ENCODE results near the gene IL19. TPM values are rescaled to one million over a fixed set of nuclear protein-coding genes. Genes with fewer than 3 reads are reported as not detected.

Gene IL19
- total RNA-seq, 2 donors from 2014 or later = not detected

DNA sequence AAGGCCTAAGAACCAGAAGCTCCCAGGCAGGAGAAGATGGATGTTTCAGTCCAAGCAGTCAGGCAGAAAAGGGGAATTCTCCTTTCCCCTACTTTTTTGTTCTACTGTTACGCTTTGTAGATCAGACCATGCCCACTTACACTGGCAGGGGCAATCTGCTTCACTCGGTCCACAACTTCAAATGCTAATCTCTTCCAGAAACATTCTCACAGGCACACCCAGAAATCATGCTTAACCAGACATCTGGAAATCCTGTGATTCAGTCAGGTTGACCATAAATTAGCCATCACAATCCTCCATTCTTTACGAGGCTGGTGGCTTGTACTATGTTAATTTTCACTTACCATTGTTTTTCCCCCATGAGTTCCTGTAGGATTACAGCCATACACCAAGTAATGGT is 25.5 kb downstream of the IL19 start:
- H3K36me3 Mint-ChIP-seq (ENCODE audit: low read depth) = no peaks in the 10 kb centered on the region
- peak overlapping the region; percentile 53 for H3K4me3 Mint-ChIP-seq
- no peaks in the 10 kb centered on the region for H3K27me3 Mint-ChIP-seq
- no peaks in the 10 kb centered on the region for H3K9me3 Mint-ChIP-seq
- ATAC-seq (replicated peaks) = no peak
- no peak overlapping the region for H3K27ac Mint-ChIP-seq
- peaks cover 41% of the 10 kb centered on the region for H3K4me1 Mint-ChIP-seq

DNA sequence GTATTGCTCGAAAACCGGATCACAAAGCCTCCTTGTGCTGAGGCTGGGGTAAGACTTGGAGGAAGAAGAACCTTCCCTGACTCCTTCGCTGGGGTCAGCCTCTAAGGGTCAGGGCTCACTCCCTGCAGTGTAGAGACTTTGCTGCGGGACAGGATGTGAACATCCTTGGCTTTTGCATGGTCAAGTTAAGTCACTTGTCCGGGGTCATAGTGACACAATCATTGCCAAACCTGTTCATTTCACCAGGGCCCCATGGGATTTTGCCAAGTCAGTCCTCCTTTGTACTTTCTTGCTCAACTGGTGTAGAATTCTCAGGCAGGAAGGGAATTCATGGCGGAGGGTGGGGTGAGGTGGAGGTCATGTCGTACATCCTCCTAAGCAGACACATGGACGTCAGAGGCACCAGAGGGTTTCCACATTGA is 26.4 kb downstream of the IL19 start:
- H3K27me3 Mint-ChIP-seq = no peaks in the 10 kb centered on the region
- H3K36me3 Mint-ChIP-seq (ENCODE audit: low read depth) = no peaks in the 10 kb centered on the region
- no peaks in the 10 kb centered on the region for H3K9me3 Mint-ChIP-seq
- no peak for ATAC-seq (replicated peaks)
- H3K4me3 Mint-ChIP-seq = no peak overlapping the region
- H3K4me1 Mint-ChIP-seq = peaks cover 43% of the 10 kb centered on the region
- H3K27ac Mint-ChIP-seq = no peak overlapping the region

DNA sequence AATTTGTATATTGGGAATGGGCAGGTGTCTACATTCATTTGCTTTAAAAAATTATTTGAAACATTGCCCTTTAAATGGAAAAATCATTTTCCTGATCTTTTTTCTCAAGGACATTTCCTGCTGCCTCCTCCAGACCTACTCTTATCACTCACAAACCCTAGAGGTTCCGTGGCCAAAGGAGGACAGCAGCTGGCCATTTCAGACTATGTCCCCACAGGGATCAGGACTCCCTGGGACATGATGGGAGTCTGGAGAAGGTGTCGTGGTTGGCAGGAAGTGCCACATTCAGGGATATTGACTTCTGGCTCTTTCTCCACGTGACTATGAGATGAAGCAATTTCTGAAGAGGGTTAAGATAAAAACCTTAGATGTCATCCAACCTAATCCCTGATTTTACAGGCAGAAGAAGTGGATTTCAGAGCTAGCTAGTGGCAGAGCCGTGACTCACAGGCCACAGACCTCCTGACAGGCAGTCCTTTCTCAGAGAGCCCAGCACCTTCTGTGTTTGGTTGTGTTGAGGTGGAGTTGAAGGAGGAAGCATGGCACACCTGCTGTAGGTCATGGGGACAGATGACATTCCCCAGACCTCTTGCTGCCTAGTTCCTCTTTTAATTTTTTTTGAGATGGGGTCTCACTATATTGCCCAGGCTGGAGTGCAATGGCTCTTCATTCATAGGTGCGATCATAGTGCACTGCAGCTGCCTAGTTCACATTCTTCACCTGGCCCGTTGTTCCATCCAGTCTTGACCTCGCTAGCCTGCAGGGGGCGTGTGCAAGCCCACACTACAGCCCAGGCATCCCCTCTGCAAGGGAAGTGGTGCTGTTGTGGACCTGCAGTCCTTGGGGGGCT is 27.2 kb downstream of the IL19 start:
- H3K27me3 Mint-ChIP-seq = no peaks in the 10 kb centered on the region
- H3K4me3 Mint-ChIP-seq = peak overlapping the region; percentile 57
- peak overlapping the region; percentile 14 for H3K27ac Mint-ChIP-seq
- no peaks in the 10 kb centered on the region for H3K9me3 Mint-ChIP-seq
- ATAC-seq (replicated peaks) = no peak
- H3K36me3 Mint-ChIP-seq (ENCODE audit: low read depth) = no peaks in the 10 kb centered on the region
- H3K4me1 Mint-ChIP-seq = peaks cover 49% of the 10 kb centered on the region

DNA sequence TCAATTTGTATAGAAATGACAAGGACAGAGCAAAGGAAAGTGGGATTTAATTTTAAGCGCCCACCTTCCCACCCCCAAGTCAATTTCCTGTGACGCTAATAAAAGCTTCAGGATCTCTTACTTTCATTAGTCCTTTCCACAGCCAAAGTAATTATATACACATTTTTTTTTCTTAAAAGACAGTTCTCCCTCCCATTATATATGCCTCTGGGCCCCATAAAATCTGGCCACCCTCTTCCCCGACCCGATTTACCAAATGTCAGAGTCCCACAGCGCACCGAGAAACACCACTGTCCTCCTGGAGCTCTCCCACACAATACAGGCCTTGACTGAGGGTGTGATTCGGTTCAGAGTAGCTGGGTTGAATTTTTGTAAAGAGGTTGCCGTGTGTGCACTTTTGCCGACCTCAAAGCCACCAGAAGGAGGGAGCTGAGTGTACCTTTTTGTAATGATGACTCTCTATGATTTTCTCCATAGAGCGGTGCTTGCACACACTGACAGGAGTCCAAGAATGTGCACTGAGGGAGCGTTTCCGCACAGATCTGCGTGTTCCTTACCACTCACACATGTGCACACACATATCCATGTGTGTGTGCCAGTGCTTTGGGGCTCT is 27.9 kb downstream of the IL19 start:
- Mint-ChIP-seq H3K9me3 (no peaks in the 10 kb centered on the region), H3K27me3 (no peaks in the 10 kb centered on the region), H3K4me1 (peaks cover 53% of the 10 kb centered on the region), H3K27ac (peak overlapping the region; percentile 14), H3K4me3 (peak overlapping the region; percentile 57), H3K36me3 (ENCODE audit: low read depth) (peaks cover 6% of the 10 kb centered on the region)
- peak; percentile 26 for ATAC-seq (replicated peaks)

DNA sequence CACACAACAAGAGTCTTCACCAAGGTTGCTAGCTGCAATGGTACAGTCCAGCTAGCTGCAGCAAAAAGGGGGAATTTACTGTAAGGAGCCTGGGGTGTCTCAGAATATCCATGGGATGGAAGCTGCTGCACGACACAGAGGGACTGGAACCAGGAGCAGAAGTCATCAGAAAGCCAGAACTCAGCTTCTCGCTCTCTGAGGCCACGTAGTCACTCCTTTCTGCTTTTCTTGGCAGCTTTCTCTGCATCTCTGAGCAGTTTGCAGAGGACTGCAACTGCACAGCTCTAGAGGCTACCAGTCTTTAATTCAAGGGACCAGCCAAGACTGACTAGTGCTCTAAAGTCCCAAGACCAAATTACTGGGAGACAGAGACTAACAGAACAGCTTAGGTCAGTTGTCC is 28.7 kb downstream of the IL19 start:
- Mint-ChIP-seq H3K9me3 (no peaks in the 10 kb centered on the region), H3K4me3 (no peak overlapping the region), H3K36me3 (ENCODE audit: low read depth) (peaks cover 6% of the 10 kb centered on the region), H3K27me3 (no peaks in the 10 kb centered on the region), H3K27ac (no peak overlapping the region), H3K4me1 (peaks cover 50% of the 10 kb centered on the region)
- ATAC-seq (replicated peaks) = no peak

DNA sequence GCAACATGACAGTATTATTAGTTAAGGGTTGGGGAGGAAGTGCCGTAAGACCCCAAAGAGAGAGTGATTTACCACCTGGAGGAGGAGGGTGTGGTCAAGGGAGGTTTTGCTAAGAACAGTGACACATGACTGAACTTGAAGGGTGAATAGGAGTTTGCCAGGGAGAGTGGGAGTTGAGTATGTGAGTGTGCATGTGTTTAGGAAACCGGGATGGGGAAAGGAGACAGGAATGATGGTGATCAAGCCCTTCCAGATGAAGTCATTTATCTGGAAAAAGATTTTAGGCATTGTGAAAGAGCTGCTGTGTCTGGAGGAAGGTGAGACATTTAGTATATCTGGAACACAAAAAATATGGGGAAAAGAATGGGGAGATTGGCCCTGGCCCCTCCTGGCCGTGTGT is 29.8 kb downstream of the IL19 start:
- H3K4me1 Mint-ChIP-seq = peaks cover 52% of the 10 kb centered on the region
- H3K36me3 Mint-ChIP-seq (ENCODE audit: low read depth) = peaks cover 6% of the 10 kb centered on the region
- H3K4me3 Mint-ChIP-seq = no peak overlapping the region
- no peaks in the 10 kb centered on the region for H3K9me3 Mint-ChIP-seq
- no peaks in the 10 kb centered on the region for H3K27me3 Mint-ChIP-seq
- ATAC-seq (replicated peaks) = no peak
- no peak overlapping the region for H3K27ac Mint-ChIP-seq

DNA sequence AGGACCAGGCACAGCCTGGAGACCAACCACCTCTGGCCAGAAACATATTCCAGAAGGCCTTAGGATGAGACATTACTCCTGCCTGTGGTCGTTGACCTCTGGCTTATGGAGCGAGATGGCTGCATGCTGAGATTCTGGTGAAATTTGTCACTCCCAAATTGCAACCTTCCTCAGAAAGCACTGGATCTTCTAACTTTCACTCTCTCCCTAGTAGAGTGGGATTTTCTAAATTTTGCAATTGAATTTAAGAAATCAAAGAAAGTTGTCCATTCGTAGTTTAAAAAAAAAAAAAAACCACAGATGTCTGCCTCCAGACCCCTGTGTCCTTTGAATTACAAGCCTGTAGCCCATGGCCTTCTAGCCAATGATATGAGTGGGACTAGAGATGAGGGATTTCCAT is 30.3 kb downstream of the IL19 start:
- peaks cover 50% of the 10 kb centered on the region for H3K4me1 Mint-ChIP-seq
- no peak for ATAC-seq (replicated peaks)
- no peak overlapping the region for H3K27ac Mint-ChIP-seq
- H3K4me3 Mint-ChIP-seq = peak overlapping the region; percentile 40
- no peaks in the 10 kb centered on the region for H3K9me3 Mint-ChIP-seq
- peaks cover 6% of the 10 kb centered on the region for H3K36me3 Mint-ChIP-seq (ENCODE audit: low read depth)
- H3K27me3 Mint-ChIP-seq = no peaks in the 10 kb centered on the region

DNA sequence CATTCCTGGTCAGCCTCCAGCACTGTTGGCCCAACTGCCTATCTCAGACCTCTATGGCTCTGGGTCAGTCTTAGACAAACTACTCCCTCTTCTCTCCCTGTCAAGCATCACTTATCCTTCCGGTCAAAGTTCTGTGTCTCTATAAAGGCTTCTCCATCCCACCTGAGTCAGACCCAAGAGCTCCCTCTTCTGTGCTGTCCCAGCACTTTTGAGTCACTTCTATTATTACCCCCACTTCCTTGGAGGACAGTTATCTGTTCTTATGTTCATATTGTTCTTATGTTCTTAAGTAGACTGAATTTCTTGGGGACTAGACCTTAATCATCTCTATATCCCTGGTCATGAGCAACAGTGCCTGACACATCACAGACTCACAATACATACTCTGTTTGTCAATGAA is 30.9 kb downstream of the IL19 start:
- no peak for ATAC-seq (replicated peaks)
- Mint-ChIP-seq H3K9me3 (no peaks in the 10 kb centered on the region), H3K4me1 (peaks cover 51% of the 10 kb centered on the region), H3K36me3 (ENCODE audit: low read depth) (peaks cover 6% of the 10 kb centered on the region), H3K27ac (peak overlapping the region; percentile 50), H3K4me3 (peak overlapping the region; percentile 40), H3K27me3 (no peaks in the 10 kb centered on the region)

DNA sequence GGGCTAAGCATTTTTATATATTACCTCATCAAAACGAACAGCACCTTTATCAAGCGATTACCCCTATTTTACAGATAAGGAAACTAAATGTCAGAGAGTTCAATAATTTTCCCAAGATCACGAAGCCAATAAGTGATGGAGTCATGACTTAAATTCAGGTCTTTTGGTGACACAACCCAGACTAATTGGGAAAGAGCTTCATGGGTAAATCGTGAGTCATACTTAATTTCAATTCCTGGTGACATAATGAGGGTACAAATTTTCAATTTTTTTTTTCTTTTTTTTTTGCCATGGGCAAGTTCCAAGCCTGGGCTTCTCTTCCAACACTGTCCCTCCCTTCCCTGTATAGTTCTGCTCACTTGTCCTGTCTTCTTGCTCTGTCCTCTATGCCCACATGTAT is 31.8 kb downstream of the IL19 start:
- peaks cover 55% of the 10 kb centered on the region for H3K4me1 Mint-ChIP-seq
- peak overlapping the region; percentile 40 for H3K4me3 Mint-ChIP-seq
- no peaks in the 10 kb centered on the region for H3K27me3 Mint-ChIP-seq
- H3K27ac Mint-ChIP-seq = peak overlapping the region; percentile 87
- peaks cover 6% of the 10 kb centered on the region for H3K36me3 Mint-ChIP-seq (ENCODE audit: low read depth)
- ATAC-seq (replicated peaks) = peak; percentile 5
- no peaks in the 10 kb centered on the region for H3K9me3 Mint-ChIP-seq

DNA sequence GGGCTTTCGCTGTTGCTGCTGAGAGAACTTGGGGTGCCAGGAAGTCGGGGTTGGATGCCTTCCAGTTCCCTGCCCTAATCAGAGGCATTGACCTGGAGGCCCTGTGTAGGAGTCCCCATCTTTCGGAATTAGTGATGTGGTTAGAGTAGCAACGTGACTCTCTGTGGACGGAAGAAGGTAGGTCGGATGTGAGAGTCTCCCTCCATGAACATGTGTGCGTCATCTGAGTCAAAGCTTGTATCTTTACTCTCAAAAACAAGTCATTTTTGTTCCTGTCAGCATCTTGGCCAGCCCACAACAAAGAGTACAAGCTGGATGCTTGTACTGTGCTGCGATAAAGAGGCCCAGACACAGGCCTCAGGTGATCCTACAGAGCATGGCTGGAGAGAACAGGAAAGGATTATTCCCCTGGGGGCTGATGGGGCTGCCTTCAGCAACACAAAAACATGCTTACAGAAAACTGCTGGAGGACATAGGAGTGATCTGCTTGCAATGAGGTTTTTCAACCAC is 32.7 kb downstream of the IL19 start:
- Mint-ChIP-seq H3K27ac (peak overlapping the region; percentile 87), H3K4me1 (peaks cover 57% of the 10 kb centered on the region), H3K9me3 (no peaks in the 10 kb centered on the region), H3K4me3 (peak overlapping the region; percentile 40), H3K36me3 (ENCODE audit: low read depth) (peaks cover 6% of the 10 kb centered on the region), H3K27me3 (no peaks in the 10 kb centered on the region)
- ATAC-seq (replicated peaks) = peak; percentile 92

DNA sequence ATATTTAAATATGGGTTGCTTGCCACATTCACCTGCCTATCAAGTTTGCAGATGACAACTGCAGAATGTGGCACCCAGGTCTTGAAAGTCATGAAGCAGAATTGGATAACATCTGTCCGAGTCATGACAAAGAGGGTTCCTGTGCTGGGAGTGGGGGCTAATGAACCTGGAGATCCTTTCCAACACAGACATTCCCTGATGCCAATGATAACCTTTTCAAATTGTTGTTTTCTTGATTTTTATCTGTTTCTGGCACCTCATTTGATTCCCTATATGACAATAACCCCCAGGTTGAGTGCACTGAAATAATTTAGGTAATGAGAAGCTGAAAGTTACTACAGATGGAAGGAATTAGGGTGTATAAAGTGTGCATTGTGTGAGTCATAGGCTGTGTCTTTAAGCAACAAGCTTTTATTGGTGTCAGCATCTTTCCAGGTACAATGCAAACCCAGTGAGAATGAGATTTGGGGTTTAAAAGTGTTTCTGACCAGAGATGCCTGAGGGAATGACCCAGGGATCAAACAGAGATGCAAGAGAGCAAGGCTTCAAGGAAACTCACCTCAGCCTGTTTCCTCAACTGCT is 33.7 kb downstream of the IL19 start:
- no peak for ATAC-seq (replicated peaks)
- Mint-ChIP-seq H3K4me1 (peaks cover 57% of the 10 kb centered on the region), H3K36me3 (ENCODE audit: low read depth) (peaks cover 6% of the 10 kb centered on the region), H3K9me3 (no peaks in the 10 kb centered on the region), H3K27me3 (no peaks in the 10 kb centered on the region), H3K4me3 (peak overlapping the region; percentile 40), H3K27ac (peak overlapping the region; percentile 87)

DNA sequence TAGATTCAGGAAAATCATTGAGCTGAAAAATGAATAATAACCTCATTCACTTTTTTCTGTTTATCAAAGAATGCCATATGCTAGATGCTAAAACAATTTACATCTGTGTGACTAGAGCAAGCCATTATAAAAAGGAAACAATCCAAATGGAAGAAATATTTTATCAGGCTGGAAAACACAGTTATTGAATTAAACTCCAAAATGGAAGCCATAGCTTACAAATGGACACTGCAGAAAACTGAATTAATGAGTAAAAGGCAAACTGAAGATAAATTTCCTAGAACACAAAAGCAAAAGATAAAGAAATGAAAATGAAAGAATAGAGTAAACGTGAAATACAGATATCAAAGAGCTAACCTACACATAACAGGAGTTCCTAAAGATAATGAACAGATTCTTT is 34.8 kb downstream of the IL19 start:
- Mint-ChIP-seq H3K9me3 (no peaks in the 10 kb centered on the region), H3K27ac (no peak overlapping the region), H3K36me3 (ENCODE audit: low read depth) (peaks cover 6% of the 10 kb centered on the region), H3K4me3 (peak overlapping the region; percentile 38), H3K27me3 (no peaks in the 10 kb centered on the region), H3K4me1 (peaks cover 59% of the 10 kb centered on the region)
- no peak for ATAC-seq (replicated peaks)

DNA sequence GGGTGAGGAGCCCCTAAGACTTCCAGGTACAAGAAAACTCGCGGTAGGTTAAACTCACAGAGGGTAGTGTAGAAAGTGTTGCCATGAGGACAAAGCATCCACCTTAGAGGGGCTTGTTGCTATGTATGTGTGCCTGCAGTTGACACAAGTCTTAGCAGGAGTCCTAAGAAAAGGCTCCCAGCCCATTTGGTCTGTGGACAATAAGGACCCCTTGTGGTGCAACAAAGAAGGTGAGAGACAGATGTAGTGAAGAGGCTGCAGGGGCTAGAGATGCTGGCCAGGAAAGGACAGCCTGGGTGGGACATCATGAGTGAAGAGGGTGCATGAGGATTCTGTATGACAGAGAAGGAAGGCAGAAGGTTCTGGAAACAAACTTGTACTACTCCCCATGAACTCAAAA is 38.0 kb downstream of the IL19 start:
- Mint-ChIP-seq H3K27me3 (no peaks in the 10 kb centered on the region), H3K36me3 (ENCODE audit: low read depth) (no peaks in the 10 kb centered on the region), H3K4me1 (peaks cover 35% of the 10 kb centered on the region), H3K4me3 (no peak overlapping the region), H3K9me3 (no peaks in the 10 kb centered on the region), H3K27ac (no peak overlapping the region)
- peak; percentile 75 for ATAC-seq (replicated peaks)

DNA sequence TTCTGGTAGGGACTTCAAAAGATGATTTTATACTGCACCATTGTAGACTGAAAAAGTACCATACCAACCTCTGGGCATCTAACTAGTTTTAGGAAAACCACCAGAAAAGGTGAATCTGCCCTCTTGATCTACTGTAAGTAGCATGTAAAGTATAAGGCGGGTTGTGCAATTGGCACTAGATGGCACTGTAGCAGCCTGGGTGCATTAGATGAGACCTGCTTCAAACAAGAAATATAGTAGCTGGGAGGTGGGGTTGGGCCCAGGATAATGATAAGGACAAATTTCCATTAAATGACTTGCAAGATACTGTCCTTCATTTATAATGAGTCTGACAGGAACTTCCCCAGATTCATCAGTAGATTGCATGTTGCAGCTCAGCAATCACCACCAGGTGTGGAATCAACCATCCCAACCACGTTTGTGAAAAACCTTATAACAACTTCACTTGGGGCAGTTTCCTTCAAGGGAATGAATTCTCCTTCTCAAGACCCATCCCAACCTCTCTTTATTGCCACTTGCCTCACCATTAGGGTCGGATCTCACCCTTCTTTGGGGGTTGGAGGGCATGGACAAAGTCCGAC is 39.0 kb downstream of the IL19 start:
- peaks cover 27% of the 10 kb centered on the region for H3K4me1 Mint-ChIP-seq
- peak; percentile 63 for ATAC-seq (replicated peaks)
- no peaks in the 10 kb centered on the region for H3K36me3 Mint-ChIP-seq (ENCODE audit: low read depth)
- no peaks in the 10 kb centered on the region for H3K9me3 Mint-ChIP-seq
- no peak overlapping the region for H3K4me3 Mint-ChIP-seq
- H3K27ac Mint-ChIP-seq = no peak overlapping the region
- H3K27me3 Mint-ChIP-seq = no peaks in the 10 kb centered on the region

All from activated T-helper 17 cell treated with anti-CD3 and anti-CD28 coated beads, Interleukin-2, amount 50 U/mL, for 72 hours (primary cell).